SK-MEL-5 (cell line): Measurements from ENCODE around the gene CYLD. TPM values are rescaled to one million over a fixed set of nuclear protein-coding genes. Genes with fewer than 3 reads are reported as not detected.

ENCODE experiments used
- DNase-seq: peaks from one replicate; pipeline ENCODE4 v3.0.0-alpha.2; 2016; ENCODE audit warnings: low read depth, low spot score
- in situ Hi-C: cut with HindIII; loops from 2 replicates; pipeline ENCODE4 v1.10.0; 2016; ENCODE audit warnings: low sequenced_read_pairs, high pct_unique_total_duplicates, low pct_unique_long_range_greater_than_20kb
- total RNA-seq: library from RNA; depleted of rRNA; stranded (reverse); fragments of >200 nt; shearing (Covaris generic); gene quantifications from 2 replicates; pipeline ENCODE4 v1.2.3, GENCODE V29; 2014

Gene CYLD
- total RNA-seq, 1 experiment from 2014 or later, result 13.4 TPM

DNA sequence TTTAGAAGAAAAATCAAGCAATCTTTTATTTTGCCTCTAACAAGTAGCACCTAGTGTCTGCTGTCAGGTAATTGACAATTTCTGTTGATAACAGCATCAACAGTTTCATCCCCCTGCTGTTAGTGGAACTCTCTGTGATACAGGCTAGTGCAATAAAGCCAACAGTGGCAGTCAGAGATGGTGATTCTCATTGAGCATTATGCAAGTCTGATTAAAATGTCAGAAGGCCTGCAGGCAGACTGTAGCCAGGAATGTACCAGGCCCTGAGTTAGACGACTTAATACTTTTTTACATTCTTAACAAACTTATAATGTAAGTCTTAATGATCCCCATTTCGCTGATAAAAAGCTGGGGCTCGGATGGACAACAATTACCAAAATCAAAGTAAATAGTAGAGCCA is 14.6 kb downstream of the CYLD start:
- in situ Hi-C loops, result no loop called here
- no peak for DNase-seq

DNA sequence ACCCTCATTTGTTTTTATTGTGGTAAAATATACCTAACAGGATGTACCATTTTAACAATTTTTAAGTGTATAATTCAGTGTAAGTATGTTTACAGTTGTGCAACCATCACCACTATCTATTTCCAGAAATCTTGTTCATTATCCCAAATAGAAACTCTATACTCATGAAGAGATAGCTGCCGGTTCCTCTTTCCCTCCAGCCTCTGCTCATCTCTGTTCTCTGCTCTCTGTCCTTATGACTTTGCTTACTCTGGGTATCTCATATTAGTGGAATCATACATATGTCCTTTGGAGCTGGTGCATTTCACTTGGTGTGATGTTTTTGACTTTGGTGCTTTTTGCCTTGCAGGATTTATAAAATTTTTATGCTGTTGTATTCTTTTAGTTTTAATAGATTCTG is 19.4 kb downstream of the CYLD start:
- in situ Hi-C loops, result no loop called here
- no peak for DNase-seq

DNA sequence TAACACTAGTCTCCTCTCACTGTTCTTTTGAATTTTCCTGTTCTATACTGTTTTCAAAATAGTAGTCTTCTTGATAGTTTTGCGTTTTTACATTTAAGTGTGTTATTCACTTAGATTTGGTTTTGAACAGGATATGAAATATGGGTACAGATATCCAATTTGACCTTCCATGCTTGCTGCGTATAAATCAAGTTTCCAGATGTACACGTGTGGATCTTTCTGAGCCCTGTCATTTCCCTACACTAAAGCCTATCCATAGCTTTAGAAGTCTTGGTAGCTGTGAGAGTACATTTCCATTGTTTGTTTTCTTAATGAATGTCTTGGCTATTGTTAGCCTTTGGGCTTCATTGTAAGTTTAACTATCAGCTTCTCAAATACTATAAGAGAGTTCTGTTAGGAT is 20.4 kb downstream of the CYLD start:
- DNase-seq, result no peak
- in situ Hi-C loops, result no loop called here

DNA sequence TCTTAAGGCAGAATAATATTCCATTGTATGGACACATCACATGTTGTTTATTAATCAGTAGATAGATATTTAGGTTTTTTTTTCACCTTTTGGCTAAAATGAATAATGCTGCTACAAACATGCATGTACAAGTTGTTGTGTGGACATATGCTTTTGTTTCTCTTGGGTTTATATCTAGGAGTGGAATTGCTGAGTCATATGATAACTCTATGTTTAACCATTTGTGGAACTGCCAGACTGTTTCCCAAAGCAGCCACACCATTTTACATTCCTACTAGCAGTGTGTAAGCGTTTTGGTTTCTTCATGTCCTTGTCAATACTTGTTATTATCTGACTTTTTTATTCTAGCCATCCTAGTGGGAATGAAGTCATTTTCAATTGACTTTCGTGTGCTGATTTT is 21.3 kb downstream of the CYLD start:
- in situ Hi-C loops, result no loop called here
- no peak for DNase-seq

DNA sequence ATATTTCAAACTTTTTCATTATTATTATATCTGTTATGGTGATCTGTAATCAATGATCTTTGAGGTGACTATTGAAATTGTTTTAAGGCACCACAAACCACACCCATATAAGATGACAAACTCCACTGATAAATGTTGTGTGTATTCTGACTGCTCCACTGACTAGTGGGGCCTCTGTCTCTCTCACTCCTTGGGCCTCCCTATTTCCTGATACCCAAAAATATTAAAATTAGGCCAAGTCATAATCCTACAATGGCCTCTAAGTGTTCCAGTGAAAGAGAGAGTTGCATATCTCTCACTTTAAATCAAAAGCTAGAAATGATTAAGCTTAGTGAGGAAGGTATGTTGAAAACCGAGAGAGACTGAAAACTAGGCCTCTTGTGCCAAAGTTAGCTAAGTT is 23.4 kb downstream of the CYLD start:
- in situ Hi-C loops, result no loop called here
- no peak for DNase-seq

DNA sequence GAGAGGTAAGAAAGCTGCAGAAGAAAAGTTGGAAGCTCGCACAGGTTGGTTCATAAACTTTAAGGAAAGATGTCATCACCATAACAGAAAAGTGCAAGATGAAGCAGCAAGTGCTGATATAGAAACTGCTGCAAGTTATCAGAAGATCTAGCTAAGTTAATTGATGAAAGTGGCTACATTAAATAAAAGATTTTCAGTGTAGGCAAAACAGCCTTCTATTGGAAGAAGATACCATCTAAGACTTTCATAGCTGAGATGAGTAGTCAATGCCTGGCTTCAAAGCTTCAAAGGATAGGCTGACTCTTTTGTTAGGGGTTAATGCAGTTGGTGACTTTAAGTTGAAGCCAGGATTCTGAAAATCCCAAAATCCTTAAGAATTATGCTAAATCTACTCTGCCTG is 24.0 kb downstream of the CYLD start:
- no peak for DNase-seq
- in situ Hi-C loops, result no loop called here

DNA sequence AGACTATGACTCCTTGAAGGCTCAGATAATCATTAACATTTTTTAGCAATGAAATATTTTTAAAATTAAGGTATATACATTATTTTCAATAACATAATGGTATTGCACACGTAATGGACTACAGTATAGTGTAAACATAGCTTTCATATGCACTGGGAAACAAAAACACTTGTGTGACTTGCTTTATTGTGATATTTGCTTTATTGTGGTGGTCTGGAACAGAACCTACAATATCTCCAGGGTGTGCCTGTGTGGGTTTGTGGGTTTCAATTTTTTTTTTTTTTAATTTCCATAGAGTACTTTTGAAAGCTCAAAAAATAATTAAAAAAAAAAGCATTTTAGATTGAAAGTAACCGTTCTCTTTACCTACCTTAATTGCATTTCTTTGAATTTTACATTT is 25.3 kb downstream of the CYLD start:
- in situ Hi-C loops, result no loop called here

DNA sequence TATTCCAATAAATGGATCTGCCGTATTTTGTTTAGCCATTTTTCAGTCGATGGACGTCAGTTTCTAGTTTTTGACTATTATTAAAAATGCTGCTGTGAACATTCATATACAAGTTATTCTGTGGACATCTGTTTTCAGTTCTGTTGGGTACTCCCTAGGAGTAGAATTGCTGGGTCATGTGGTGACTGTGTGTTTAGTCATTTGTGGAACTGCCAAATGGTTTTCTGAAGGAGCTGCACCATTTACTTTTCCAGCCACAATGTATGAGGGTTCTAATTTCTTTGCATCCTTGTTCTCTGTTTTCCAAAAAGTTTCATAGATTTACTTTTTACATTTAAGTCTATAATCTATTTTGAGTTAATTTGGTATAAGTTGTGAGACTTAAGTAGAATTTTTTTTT is 29.5 kb downstream of the CYLD start:
- DNase-seq, result no peak
- in situ Hi-C loops, result no loop called here

More for the DNA sequence above, 25.3 kb downstream of the CYLD start:
- DNase-seq, result no peak

DNA sequence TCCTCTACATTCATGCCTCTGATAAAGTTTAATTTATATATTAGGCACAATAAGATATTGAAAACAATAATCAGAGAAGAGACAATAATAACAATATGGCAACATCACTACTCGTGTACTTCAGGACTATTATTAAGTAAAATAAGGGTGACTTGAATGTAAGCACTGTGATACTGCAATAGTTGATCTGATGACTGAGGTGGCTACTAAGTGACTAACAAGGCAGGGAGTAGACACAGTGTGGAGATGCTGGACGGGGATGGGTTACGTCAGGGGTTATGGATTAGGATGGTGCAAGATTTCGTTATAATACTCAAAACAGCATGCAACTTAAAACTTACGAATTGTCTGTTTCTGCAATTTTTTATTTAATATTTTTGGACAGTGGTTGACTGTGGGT is 32.5 kb downstream of the CYLD start:
- DNase-seq, result no peak
- in situ Hi-C loops, result no loop called here

DNA sequence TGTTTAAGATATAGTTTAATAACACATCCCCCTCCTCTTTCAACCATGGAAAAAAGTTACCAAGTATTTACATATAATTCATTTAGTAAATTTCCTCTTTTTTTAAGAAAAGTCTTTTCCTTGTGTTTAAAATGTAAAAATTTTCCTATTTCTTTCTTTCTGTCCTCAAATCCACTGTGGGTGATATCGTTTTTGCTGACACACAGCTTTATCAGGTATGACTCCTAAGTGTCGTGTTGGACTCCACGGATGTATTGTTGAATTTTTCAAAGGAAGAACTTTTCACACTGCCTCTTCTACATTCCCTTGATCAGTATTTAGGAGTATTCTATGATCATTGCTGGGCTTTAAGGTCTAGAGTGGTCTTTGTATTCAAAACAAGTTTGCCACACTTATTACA is 33.1 kb downstream of the CYLD start:
- in situ Hi-C loops, result no loop called here

DNA sequence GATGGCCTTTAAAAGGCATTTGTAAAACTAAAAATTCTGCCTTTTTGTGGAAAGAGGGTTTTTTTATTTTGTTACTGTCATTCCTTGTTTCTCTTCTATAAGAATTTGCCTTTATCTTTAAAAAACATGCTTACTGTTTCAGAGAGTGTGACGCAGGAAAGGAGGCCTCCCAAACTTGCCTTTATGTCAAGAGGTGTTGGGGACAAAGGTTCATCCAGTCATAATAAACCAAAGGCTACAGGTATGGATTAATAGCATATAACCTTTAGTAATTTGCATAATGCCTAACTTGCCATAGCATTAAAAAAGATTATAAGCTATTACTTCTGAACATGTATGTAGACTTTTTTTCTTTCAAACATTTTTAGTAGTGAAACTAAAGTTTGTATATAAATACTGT is 34.2 kb downstream of the CYLD start:
- in situ Hi-C loops, result no loop called here
- DNase-seq, result no peak

More for the DNA sequence above, 33.1 kb downstream of the CYLD start:
- DNase-seq, result no peak

DNA sequence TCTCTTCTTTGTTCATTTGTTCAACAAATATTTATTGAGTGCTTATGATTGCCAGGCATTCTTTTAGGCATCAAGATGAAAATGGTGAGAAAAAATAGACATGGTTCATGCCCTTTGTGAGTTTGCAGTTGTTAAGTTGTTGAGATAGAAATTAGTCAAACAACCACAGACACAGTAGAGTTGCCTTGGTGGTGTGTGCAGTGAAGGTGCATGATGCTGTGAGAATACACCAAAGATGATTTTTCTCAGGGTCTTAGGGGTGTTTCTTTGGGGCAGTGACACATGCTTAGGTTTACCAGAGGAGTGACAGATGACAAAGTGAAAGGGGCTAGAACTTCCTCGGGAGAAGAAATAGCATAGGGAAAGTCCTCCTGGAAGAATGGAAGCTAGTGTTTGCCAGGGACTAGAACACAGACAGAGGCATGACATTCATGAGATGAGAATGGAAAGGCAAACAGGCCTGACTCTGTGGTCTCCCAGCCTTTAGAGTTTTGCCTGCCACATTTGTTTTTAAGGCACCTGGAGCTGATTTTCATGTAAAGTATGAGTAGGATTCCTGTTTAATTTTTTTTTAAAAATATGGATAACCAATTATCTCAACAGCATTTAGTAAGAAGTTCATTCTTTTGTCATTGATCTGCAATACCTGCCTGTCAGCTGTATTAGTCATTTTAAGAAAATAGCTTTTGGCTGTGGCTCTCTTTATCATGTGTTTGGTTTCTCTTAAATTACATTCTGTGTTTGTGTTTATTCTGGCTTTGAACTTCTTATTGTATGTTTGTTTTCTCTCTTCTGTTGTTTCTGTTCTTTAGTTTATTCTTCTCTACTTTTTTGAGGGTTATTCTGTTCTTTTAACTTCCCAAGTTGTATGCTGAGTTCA is 36.6 kb downstream of the CYLD start:
- in situ Hi-C loops, result no loop called here
- peak; percentile 2 for DNase-seq

DNA sequence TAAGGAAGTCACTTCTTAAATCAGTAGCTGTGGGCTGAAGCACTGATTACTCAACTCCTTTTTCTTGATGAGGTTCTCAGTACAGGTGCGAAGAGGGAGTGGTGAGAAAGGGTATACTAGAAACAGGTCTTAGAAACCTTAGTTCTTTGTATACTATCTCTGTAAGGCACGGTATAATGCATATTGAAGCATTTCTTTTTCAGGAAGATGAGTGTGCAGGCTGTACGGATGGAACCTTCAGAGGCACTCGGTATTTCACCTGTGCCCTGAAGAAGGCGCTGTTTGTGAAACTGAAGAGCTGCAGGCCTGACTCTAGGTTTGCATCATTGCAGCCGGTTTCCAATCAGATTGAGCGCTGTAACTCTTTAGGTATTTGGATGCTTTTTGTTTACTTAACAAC is 39.2 kb downstream of the CYLD start:
- no peak for DNase-seq
- in situ Hi-C loops, result no loop called here

DNA sequence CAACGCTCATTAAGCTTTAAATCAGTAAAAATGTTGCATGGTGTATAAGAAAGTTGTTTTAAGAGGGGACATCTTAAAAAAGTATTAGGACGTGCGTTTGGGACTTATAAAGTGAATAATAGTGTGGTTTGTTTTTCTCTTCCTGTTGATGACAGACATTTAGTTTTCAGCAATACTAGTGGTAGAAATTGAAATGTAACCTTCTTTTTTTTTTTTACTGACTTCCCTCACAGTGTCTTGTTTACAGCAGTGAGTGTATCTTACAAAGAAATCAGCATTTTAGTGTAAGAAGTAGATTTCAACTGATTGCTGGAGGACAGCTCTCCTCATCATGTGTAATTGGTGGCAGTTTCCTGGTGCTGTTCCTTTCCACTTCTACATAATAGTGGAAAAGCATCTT is 39.6 kb downstream of the CYLD start:
- DNase-seq, result no peak
- in situ Hi-C loops, result no loop called here

DNA sequence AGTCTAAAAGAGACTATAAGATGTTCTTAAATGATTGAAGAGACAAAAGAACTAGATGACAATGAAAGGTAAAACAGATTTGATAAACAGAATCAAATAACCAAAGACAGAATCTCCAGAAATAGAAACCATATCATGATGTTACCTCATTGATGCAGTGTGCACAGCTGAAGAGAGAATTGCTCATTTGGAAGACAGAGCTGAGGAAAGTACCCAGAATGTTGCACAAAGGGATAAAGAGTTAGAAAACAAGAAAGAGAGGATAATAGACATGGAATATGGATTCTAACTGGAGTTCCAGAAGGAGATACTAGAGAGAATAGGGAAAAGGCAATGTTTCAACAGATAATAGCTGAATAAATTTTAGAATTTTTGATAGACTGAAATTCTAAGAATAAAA is 47.9 kb downstream of the CYLD start:
- no peak for DNase-seq
- in situ Hi-C loops, result no loop called here

DNA sequence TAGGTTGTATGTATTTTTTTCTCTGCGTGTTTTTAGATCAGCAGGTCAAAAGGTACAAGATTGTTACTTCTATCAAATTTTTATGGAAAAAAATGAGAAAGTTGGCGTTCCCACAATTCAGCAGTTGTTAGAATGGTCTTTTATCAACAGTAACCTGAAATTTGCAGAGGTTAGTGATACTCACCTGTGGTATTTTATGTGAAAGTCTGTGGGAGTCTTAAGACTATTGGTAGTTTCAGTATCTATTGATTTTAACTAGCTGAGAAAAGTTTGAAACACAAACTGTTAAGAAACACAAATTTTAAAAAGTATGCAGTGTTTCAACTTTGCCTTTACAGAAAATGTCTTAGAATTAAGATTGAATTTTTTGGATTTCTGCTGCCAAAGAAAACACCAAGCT is 49.6 kb downstream of the CYLD start:
- no peak for DNase-seq
- in situ Hi-C loops, result no loop called here

DNA sequence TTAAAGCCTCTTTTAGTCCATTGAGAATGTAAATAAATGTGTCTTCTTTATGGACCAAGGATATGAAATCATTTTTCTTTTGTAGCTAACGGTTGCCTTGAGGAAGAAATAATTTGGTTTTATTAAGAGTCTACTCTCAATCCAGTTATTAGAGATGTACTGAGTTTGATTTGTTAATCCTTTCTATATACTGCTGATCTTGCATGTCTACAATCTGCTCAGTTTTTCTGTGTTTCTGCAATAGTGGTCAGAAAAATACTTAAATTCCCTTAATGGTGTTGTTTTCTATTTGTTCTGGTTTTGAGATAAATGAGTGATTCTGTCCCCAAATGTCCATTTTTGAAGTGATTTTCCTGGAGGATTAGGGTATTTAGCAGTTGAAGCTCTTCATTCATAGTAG is 54.9 kb downstream of the CYLD start:
- in situ Hi-C loops, result no loop called here
- DNase-seq, result no peak

DNA sequence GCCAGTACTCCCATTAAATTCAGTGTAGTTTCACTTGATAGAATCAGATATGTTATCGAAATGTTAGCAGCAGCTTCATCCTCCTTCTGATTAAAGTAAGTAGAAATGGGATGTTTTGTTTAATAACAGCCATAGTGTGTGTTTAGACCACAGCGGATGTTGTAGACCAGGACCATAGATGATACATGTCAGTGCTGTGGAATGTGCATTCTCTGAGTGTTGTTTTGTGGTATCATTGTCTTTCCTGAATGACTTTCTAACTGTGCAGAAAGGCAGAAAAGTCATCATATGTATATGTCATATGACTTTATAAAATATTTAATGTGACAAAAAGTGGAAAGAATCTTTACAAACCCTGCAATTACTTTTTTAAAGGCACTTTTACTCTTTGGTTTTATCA is 55.6 kb downstream of the CYLD start:
- in situ Hi-C loops, result no loop called here
- DNase-seq, result no peak

DNA sequence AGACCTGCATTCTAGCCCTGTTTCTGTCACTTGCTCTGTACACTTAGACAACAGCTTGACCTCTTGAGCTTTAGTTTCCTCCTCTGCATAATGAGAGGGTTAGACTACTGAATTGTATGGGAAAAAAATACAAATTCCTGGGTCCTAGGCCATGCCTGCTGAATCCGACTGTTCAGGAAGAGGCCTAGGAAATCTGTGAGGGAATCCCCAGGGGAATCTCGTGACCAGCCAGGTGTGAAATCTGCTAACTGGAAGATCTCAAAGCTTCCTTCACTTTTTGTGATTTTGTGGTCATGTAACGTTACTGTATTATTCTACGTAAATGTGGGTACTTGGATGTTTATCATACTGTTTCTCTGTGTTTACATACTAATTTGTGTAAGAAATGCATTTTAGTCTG is 58.2 kb downstream of the CYLD start:
- no peak for DNase-seq
- in situ Hi-C loops, result no loop called here

DNA sequence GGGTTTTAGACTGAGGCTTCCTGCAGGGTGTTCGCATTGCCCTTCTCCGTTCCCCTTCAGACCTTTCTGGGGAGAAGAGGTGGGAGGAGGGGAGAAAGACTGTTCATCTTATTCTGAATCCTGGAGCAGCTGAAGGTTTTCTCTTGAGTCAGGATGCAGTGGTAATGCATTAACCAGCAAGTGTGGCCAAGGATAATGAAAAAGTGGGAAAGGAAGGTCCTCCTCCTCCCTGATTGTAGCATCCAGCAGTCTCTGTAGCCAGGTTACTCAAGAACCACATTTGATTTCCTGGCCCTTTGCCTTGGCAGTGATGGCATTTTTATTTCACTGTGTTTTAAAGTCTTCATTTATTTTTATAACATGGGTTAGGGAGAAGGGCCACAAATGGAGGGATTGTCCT is 59.1 kb downstream of the CYLD start:
- in situ Hi-C loops, result no loop called here
- no peak for DNase-seq
